H1 (cell line): ENCODE results near the gene NOS1AP. TPM values are rescaled to one million over a fixed set of nuclear protein-coding genes. Genes with fewer than 3 reads are reported as not detected.

Experiments used
- CTCF ChIA-PET: fragments of 300-600 bp; sonication (Branson Sonifier 250); formaldehyde crosslinking; loops from one replicate; lab custom pipeline; 2021; ENCODE audit not compliant: partially characterized antibody; lab: Charles Lee
- POLR2A ChIA-PET: fragments of 300-600 bp; sonication (Branson Sonifier 250); formaldehyde crosslinking; loops from one replicate; lab custom pipeline; 2021; ENCODE audit warnings: inconsistent platforms; ENCODE audit not compliant: partially characterized antibody; lab: Charles Lee
- DNase-seq, 2 experiments: peaks; one replicate each; pipeline versions ENCODE4 v3.0.0 to v3.0.0-alpha.2; 2010 to 2022; ENCODE audit warnings: low spot score in 2 of 2, low read depth in 1 of 2, mixed read lengths in 1 of 2
- FAIRE-seq: peaks from 2 replicates; lab custom pipeline; 2011; peaks lifted over from hg19 to GRCh38; lab: Jason Lieb, UNC
- H2AFZ ChIP-seq: 2 replicates; pipeline ENCODE4 v1.8.1; 2012; ENCODE audit warnings: low read length, inconsistent platforms
- H2AK5ac ChIP-seq: 2 replicates; pipeline ENCODE4 v1.6.1; 2013; ENCODE audit warnings: low read depth, low read length
- H2BK120ac ChIP-seq: replicated peaks from 2 replicates; pipeline ENCODE3; 2013; ENCODE audit warnings: low read depth, low read length, inconsistent platforms
- H2BK12ac ChIP-seq: 2 replicates; pipeline ENCODE4 v1.6.1; 2013; ENCODE audit warnings: low read depth, low read length
- H2BK15ac ChIP-seq: 2 replicates; pipeline ENCODE4 v1.6.1; 2013; ENCODE audit warnings: low read length
- H2BK20ac ChIP-seq: 2 replicates; pipeline ENCODE4 v1.6.1; 2013; ENCODE audit warnings: low read length
- H2BK5ac ChIP-seq: 2 replicates; pipeline ENCODE4 v1.6.1; 2013; ENCODE audit warnings: low read depth, low read length
- H3K14ac ChIP-seq: 2 replicates; pipeline ENCODE4 v1.6.1; 2013; ENCODE audit warnings: inconsistent platforms; ENCODE audit not compliant: insufficient read length
- H3K18ac ChIP-seq: 2 replicates; pipeline ENCODE4 v1.6.1; 2013; ENCODE audit warnings: low read length; ENCODE audit errors: extremely low read depth
- H3K23ac ChIP-seq: 2 replicates; pipeline ENCODE4 v1.6.1; 2013; ENCODE audit warnings: inconsistent platforms; ENCODE audit not compliant: insufficient read length
- H3K23me2 ChIP-seq: 2 replicates; pipeline ENCODE4 v1.6.1; 2013; ENCODE audit warnings: low read depth, low read length
- H3K27ac ChIP-seq: 2 replicates; pipeline ENCODE4 v1.6.1; 2011; ENCODE audit warnings: low read depth, low read length, inconsistent platforms
- H3K27me3 ChIP-seq, 4 experiments: replicated peaks in 1 of 4; 1 replicate in 1 of 4; 2 replicates in 3 of 4; pipeline versions ENCODE4 v1.6.1 to v1.8.1; 2011 to 2013; ENCODE audit warnings: low read length in 3 of 4, mild to moderate bottlenecking in 3 of 4, inconsistent platforms in 2 of 4, mixed read lengths in 2 of 4, moderate library complexity in 1 of 4; ENCODE audit not compliant: control insufficient read depth in 3 of 4, insufficient read depth in 3 of 4; ENCODE audit errors: extremely low read depth in 1 of 4
- H3K36me3 ChIP-seq, 4 experiments: 2 replicates each; pipeline versions ENCODE4 v1.6.1 to v1.8.1; 2011 to 2013; ENCODE audit warnings: mild to moderate bottlenecking in 4 of 4, low read length in 3 of 4, moderate library complexity in 2 of 4, control low read depth in 1 of 4, inconsistent platforms in 1 of 4; ENCODE audit not compliant: insufficient read depth in 4 of 4, control insufficient read depth in 2 of 4
- H3K4ac ChIP-seq: replicated peaks from 2 replicates; pipeline ENCODE3; 2013; ENCODE audit warnings: low read length, low read depth, mixed read lengths, inconsistent platforms; ENCODE audit not compliant: insufficient read length
- H3K4me1 ChIP-seq, 4 experiments: replicated peaks in 1 of 4; 1 replicate in 1 of 4; 2 replicates in 3 of 4; pipeline versions ENCODE4 v1.6.1 to v1.8.1; 2011 to 2013; ENCODE audit warnings: low read length in 3 of 4, inconsistent platforms in 2 of 4, mixed read lengths in 1 of 4; ENCODE audit not compliant: insufficient read depth in 4 of 4, control insufficient read depth in 3 of 4
- H3K4me2 ChIP-seq, 2 experiments: 2 replicates each; pipeline versions ENCODE4 v1.6.1 to v1.8.1; 2011 to 2013; ENCODE audit warnings: low read depth in 2 of 2, low read length in 2 of 2, control low read depth in 1 of 2, inconsistent platforms in 1 of 2, mild to moderate bottlenecking in 1 of 2; ENCODE audit not compliant: insufficient read depth in 1 of 2
- H3K4me3 ChIP-seq, 4 experiments: fragments of 200-600, 300-600 bp in 1 of 4; sonication (generic), shearing (Covaris generic), sonication (Bioruptor Twin) in 1 of 4; 2 replicates each; pipeline versions ENCODE4 v1.5.1 to v1.8.1; 2011 to 2016; ENCODE audit warnings: low read length in 4 of 4, low read depth in 3 of 4, control low read depth in 2 of 4, inconsistent platforms in 2 of 4, mild to moderate bottlenecking in 2 of 4, mixed read lengths in 1 of 4, moderate library complexity in 1 of 4; ENCODE audit not compliant: insufficient read depth in 2 of 4; ENCODE audit errors: extremely low read depth in 1 of 4
- H3K56ac ChIP-seq: replicated peaks from 2 replicates; pipeline ENCODE3; 2013; ENCODE audit warnings: low read depth, mild to moderate bottlenecking, mixed read lengths, low read length, inconsistent platforms; ENCODE audit not compliant: insufficient read length
- H3K79me1 ChIP-seq: 2 replicates; pipeline ENCODE4 v1.6.1; 2013; ENCODE audit warnings: low read depth, low read length, control low read depth
- H3K79me2 ChIP-seq, 2 experiments: 2 replicates each; pipeline versions ENCODE4 v1.6.1 to v1.8.1; 2012 to 2013; ENCODE audit warnings: low read length in 2 of 2, mild to moderate bottlenecking in 2 of 2, inconsistent platforms in 1 of 2; ENCODE audit not compliant: insufficient read depth in 2 of 2, control insufficient read depth in 1 of 2
- H3K9ac ChIP-seq, 4 experiments: replicated peaks in 1 of 4; 1 replicate in 1 of 4; 2 replicates in 3 of 4; pipeline versions ENCODE4 v1.6.1 to v1.8.1; 2011 to 2013; ENCODE audit warnings: low read depth in 3 of 4, low read length in 3 of 4, control low read depth in 2 of 4, mild to moderate bottlenecking in 2 of 4, moderate library complexity in 2 of 4, inconsistent platforms in 1 of 4; ENCODE audit errors: extremely low read depth in 1 of 4
- H3K9me3 ChIP-seq, 2 experiments: 2 replicates each; pipeline versions ENCODE4 v1.6.1 to v1.8.1; 2012 to 2013; ENCODE audit warnings: mild to moderate bottlenecking in 2 of 2, moderate library complexity in 2 of 2, control low read depth in 1 of 2, inconsistent platforms in 1 of 2, low read depth in 1 of 2, low read length in 1 of 2, mixed read lengths in 1 of 2; ENCODE audit not compliant: insufficient read depth in 2 of 2
- H4K20me1 ChIP-seq, 2 experiments: replicated peaks in 1 of 2; 2 replicates each; pipeline versions ENCODE3 to v1.8.1; 2011 to 2013; ENCODE audit warnings: inconsistent platforms in 2 of 2, low read length in 2 of 2, mild to moderate bottlenecking in 1 of 2; ENCODE audit not compliant: insufficient read depth in 2 of 2, control insufficient read depth in 1 of 2
- H4K5ac ChIP-seq: 2 replicates; pipeline ENCODE4 v1.6.1; 2013; ENCODE audit warnings: low read length, low read depth, mixed read lengths, inconsistent platforms; ENCODE audit not compliant: insufficient read length
- H4K8ac ChIP-seq: 2 replicates; pipeline ENCODE4 v1.8.0; 2013; ENCODE audit warnings: mild to moderate bottlenecking, moderate library complexity, low read length, inconsistent platforms; ENCODE audit not compliant: insufficient read depth; ENCODE audit errors: extremely low read depth
- H4K91ac ChIP-seq: replicated peaks from 2 replicates; pipeline ENCODE3; 2013; ENCODE audit warnings: low read length, mixed read lengths, inconsistent platforms; ENCODE audit not compliant: insufficient read length
- SP2 ChIP-seq: IDR thresholded peaks from 2 replicates; pipeline ENCODE4 v1.6.1; 2012; ENCODE audit warnings: mild to moderate bottlenecking, low read length, inconsistent platforms
- SP4 ChIP-seq: IDR thresholded peaks from 2 replicates; pipeline ENCODE4 v1.6.1; 2012; ENCODE audit warnings: low read length, inconsistent platforms
- SRF ChIP-seq: IDR thresholded peaks from 2 replicates; pipeline ENCODE4 v1.6.1; 2011; ENCODE audit warnings: mild to moderate bottlenecking, low read depth, low read length, moderate library complexity
- TEAD4 ChIP-seq: IDR thresholded peaks from 2 replicates; pipeline ENCODE4 v1.6.1; 2012; ENCODE audit warnings: low read depth, low read length, inconsistent platforms, mixed read lengths
- WGBS, 2 experiments: shearing (Covaris generic) in 1 of 2; methylation state at CpG; one replicate each; pipeline versions ENCODE4 v1.1.6 to v1.1.7; 2013 to 2015; ENCODE audit warnings: low lambda C conversion rate in 2 of 2, mixed read lengths in 2 of 2, inconsistent platforms in 1 of 2, low coverage in 1 of 2, missing lambda C conversion rate in 1 of 2; ENCODE audit not compliant: insufficient replicate concordance in 2 of 2, insufficient coverage in 1 of 2, insufficient read length in 1 of 2; ENCODE audit errors: extremely low coverage in 1 of 2, missing lambda C conversion rate in 1 of 2; 5-methylcytosine and 5-hydroxymethylcytosine counted together
- polyA plus RNA-seq, 7 experiments: library from polyadenylated mRNA; depleted of rRNA in 3 of 7; stranded (reverse) in 5 of 7; unstranded in 2 of 7; fragments of >200 nt in 5 of 7; fragments of 200-250 nt in 2 of 7; gene quantifications; 1 replicate in 5 of 7; 2 replicates in 1 of 7; 4 replicates in 1 of 7; pipeline versions ENCODE4 v1.2.1 to v1.2.3, GENCODE V29; 2011 to 2013; ENCODE audit warnings: missing spikeins in 2 of 7, mixed read lengths in 2 of 7
- total RNA-seq: library from RNA; stranded (reverse); fragmentation: NEBNext Ultra II Directional; extraction: Animal tissue kit (Norgen Biotek cat#: 25700); gene quantifications from 2 replicates; pipeline ENCODE4 v1.2.1, GENCODE V29; 2021

NOS1AP gene
- total and polyA plus RNA-seq, 2 of the 8 experiments (the other 6 are each of a cell fraction or from before 2014, with no cell fraction given) = 2.4 to 12.1 TPM

- H3K14ac ChIP-seq = no peak overlapping the region
- 90% methylated on average over 10 of the region's 10 CpGs; no CpG with 5 or more reads in 1 of the 2 experiments for whole genome bisulfite sequencing, 2 experiments
- H3K79me2 ChIP-seq = no peaks in the 10 kb centered on the region
- H2BK120ac ChIP-seq = no peak overlapping the region
- H3K23me2 ChIP-seq = no peaks in the 10 kb centered on the region
- no peaks in the 10 kb centered on the region for H3K9me3 ChIP-seq
- no peaks in the 10 kb centered on the region for H3K36me3 ChIP-seq
- TF ChIP-seq TEAD4 (no peak), SRF (no peak), SP4 (no peak), SP2 (no peak)
- TF ChIP-seq, all 59 proteins: peak for 0
- Histone ChIP-seq H3K4me3 (no peak overlapping the region), H2AFZ (no peak overlapping the region), H2BK15ac (no peak overlapping the region), H3K27me3 (no peaks in the 10 kb centered on the region), H3K23ac (no peak overlapping the region), H3K4ac (no peak overlapping the region), H3K9ac (no peak overlapping the region), H3K4me2 (no peak overlapping the region), H2BK20ac (no peak overlapping the region), H2BK5ac (no peak overlapping the region), H3K79me1 (no peaks in the 10 kb centered on the region), H2AK5ac (no peak overlapping the region), H4K8ac (no peak overlapping the region), H4K20me1 (no peaks in the 10 kb centered on the region), H4K5ac (no peak overlapping the region), H3K18ac (no peak overlapping the region), H3K4me1 (peaks cover 2 to 13% (median 5%) of the 10 kb centered on the region in 4 experiments; a peak in 3 of 7 replicates), H3K27ac (no peak overlapping the region), H4K91ac (no peak overlapping the region), H2BK12ac (no peak overlapping the region), H3K56ac (no peak overlapping the region)
- FAIRE-seq (no peak), DNase-seq (no peak)
- CTCF ChIA-PET = interaction anchor here (1.1 to 2.1 kb wide), 2 partner anchors 10 to 360 kb away, joined by 3 to 11 read pairs; no protein-coding TSS in a partner anchor
- POLR2A ChIA-PET = no interaction called here
Observed at GRCh38 chr1:162400790-162401355, 331.4 kb downstream of the NOS1AP start.
